ENCODE results near the gene IFI35. TPM values are rescaled to one million over a fixed set of nuclear protein-coding genes. Genes with fewer than 3 reads are reported as not detected.

Gene IFI35
- polyA plus RNA-seq, 4 donors: 7.8 to 13.5 (median 10.6) TPM

- DNase-seq (ENCODE audit: low read depth in 4 of 4, low spot score in 3 of 4): peak in 2 of 4 donors; percentile 28 to 42
These were observed 14.5 kb downstream of the IFI35 start for GRCh38 chr17:43020789-43021740.

- peak; percentile 63 to 72 (median 66) for DNase-seq (ENCODE audit: low read depth in 4 of 4, low spot score in 3 of 4)
These were observed 15.3 kb downstream of the IFI35 start, which contains the start of gene VAT1 for GRCh38 chr17:43021741-43022512. VAT1 (minus strand) TSS chr17:43022385; CDS start chr17:43022322, 63 bp downstream.

DNA sequence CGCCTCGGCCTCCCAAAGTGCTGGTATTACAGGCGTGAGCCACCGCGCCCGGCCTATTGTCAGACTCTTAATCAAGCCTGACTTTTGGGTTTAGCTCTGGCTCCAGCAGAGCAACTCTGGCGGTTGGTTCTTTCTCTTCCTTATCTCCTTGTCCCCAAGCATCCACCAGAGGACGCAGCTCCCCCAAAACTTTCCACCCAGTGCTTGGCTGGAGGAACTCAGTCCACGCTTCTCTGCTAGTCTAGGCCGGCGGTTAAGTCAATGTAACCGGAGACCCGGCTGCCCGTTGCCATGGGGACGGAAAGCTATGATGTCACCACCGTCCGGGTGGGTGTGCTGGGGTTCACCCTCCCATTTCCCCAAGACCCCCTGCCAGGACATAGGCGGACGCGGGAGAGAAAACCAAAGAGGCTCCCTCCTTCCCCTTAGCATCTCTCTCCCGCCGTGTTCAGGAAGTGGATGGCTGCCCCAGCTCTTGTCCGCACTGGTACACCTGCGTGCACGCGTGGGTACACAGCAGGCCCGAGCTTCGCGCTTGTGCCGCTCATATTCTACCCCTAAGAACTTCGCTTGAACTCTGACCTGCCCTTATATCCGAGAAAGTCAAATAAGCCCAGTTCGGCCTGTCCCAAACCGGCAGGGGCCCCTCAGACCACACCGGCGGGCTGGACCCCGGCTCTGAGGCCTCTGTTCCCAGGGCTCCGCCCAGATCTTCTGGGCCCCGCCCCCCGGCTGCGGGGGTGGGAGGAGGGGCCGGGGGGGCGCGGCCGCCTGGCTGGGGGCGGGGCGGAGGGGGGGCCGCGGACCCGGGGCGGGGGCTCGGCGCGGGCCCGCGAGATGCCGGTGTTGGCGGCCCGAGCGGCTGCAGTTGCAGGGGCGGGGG is 18.1 kb downstream of the IFI35 start, which contains the start of gene RND2:
RND2 (plus strand) TSS at position 825 of the 883 bp plus-strand sequence. CDS start 117 bp downstream, outside the sequence.
- peak; percentile 79 to 94 (median 90) for DNase-seq (ENCODE audit: low read depth in 4 of 4, low spot score in 3 of 4)

DNA sequence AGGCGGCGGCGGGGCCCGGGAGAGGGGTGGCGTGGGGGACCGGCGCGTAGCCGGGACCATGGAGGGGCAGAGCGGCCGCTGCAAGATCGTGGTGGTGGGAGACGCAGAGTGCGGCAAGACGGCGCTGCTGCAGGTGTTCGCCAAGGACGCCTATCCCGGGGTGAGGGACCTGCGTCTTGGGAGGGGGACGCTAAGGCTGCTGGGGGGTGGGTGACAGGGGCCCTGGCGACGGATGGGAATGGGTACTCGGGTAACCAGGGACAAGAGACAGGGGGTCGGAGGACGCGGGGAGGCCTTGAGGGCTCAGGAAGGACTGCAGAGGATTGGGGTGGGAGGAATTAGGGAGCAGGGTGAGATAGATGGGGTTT is 18.7 kb downstream of the IFI35 start:
- no peak for DNase-seq (ENCODE audit: low read depth in 4 of 4, low spot score in 3 of 4)

DNA sequence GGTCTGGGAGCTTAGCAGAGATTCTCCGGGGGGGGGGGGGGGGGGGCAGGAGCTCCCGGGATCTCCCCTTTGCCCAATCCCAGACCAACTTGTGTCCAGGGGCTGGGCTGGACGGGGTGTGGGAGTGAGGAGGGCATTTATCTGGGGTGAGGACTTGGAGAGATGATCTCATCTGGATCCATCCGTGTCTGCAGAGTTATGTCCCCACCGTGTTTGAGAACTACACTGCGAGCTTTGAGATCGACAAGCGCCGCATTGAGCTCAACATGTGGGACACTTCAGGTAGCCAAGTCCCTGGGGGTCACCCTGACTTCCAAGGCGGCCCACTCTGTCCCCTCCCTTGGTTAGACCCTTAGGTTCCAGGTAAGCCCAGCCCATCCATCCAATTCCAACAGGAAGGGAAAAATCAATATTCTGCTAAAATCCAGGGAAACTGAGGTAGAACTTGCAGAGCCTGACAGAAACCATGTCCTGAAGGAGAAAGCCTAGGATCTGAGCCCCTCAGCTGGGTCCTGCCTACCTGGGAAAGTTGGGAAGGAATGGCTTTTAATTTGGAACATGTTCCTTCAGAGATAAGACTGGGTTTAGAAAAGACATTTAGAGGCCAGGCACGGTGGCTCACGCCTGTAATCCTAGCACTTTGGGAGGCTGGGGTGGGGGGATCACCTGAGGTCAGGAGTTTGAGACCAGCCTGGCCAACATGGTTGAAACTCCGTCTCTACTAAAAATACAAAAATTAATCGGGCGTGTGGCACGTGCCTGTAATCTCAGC is 19.4 kb downstream of the IFI35 start:
- no peak for DNase-seq (ENCODE audit: low read depth in 4 of 4, low spot score in 3 of 4)

- DNase-seq (ENCODE audit: low read depth in 4 of 4, low spot score in 3 of 4): peak in 2 of 4 donors; percentile 20 to 25
These were observed 20.0 kb downstream of the IFI35 start for GRCh38 chr17:43026595-43026994.

- DNase-seq (ENCODE audit: low read depth in 4 of 4, low spot score in 3 of 4): no peak
These were observed 20.8 kb downstream of the IFI35 start for GRCh38 chr17:43027091-43028032.

DNA sequence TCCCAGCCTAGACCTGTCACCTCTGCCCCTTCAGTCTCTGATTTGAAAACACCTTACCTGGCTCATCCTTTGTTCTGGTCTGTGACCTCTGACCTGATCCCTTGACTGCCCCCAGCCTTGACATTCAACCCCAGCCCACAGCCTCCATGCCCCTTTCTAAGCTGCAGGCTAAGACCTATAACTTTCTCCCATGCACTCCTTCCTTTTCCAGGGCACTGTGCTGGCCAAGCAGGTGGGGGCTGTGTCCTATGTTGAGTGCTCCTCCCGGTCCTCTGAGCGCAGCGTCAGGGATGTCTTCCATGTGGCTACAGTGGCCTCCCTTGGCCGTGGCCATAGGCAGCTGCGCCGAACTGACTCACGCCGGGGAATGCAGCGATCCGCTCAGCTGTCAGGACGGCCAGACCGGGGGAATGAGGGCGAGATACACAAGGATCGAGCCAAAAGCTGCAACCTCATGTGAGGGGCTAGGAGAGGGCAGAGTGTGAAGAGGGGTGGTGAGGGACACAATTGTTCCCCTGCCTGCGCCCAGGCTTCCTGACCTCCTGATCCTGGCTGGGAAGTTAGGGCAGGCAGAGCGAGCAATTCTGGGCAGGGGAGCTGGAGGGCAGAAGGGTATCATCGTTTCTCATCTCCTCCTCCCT is 21.8 kb downstream of the IFI35 start:
- DNase-seq (ENCODE audit: low read depth in 4 of 4, low spot score in 3 of 4): no peak

DNA sequence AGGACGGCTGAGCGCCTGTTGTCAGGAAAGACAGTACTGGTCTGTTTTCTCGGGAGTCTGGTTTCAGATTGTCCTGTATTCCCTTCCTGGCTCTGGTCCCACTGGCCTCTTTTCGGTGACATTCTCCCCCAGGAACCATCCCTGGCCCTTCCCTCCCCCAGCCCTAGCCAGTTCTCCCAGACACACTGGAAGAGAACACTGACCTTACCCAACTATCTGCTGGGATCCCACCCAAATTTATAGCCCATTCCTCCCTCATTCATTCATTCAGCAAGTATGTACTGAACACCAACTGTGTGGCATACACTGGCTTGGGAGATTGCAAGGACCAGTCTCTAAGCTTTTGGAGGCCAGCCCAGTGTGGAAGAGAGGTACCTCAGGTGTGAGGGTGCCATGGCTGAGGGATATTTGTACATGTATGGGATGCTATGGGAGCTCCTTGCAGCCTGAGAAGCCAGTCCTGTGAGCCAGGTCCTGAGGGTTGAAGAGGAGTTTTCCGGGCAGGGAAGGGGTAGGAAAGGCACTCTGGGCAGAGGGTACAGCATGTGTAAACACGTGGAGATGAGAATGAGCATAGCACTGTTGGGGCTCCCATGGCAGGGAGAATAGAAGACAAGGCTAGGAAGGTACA is 23.7 kb downstream of the IFI35 start:
- DNase-seq (ENCODE audit: low read depth in 4 of 4, low spot score in 3 of 4): no peak

- DNase-seq (ENCODE audit: low read depth in 4 of 4, low spot score in 3 of 4): no peak
These were observed 25.1 kb downstream of the IFI35 start for GRCh38 chr17:43031666-43032065.

- DNase-seq (ENCODE audit: low read depth in 4 of 4, low spot score in 3 of 4): peak in 1 of 4 donors; percentile 29
These were observed 27.6 kb downstream of the IFI35 start for GRCh38 chr17:43033948-43034881.

DNA sequence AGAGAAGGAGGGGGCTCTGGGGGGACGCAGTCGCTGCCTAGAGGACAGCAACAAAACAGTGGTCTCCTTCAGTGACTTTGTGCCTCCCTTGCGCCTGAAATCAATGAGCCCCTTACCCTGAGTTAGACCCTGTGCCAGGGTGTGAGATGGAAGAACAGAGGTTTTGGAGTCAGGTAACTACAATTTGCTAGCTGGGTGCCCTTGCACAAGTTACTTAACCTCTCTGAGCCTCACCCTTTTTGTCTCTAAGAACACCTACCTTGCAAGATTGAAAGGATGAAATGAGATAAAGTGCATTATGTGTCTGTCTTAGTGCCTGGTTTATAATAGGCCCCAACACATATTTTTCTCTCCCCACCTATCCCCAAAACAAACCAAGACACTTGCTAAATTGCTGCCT is 28.3 kb downstream of the IFI35 start:
- DNase-seq (ENCODE audit: low read depth in 4 of 4, low spot score in 3 of 4): no peak

- no peak for DNase-seq (ENCODE audit: low read depth in 4 of 4, low spot score in 3 of 4)
These were observed 33.1 kb downstream of the IFI35 start for GRCh38 chr17:43039646-43040045.

DNA sequence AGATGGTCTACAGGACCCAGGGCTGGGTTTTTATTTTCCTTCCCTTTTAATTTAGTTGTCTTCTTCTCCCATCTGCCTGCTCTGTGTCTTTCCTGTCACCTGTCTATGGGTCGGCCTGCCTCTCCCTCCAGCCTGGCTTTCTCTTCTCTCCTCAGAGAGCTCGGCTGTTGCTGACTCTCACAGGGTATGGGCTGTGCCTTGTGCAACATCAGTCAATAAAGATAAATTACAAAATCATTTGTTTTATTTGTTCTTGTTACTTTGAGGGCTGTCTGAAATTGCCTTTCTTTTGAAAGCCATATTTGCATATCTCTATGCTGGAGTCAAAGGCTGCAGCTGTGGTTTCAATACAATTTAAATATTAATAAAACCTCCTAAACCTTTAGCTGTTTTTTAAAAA is 34.1 kb downstream of the IFI35 start:
- DNase-seq (ENCODE audit: low read depth in 4 of 4, low spot score in 3 of 4): no peak

- no peak for DNase-seq (ENCODE audit: low read depth in 4 of 4, low spot score in 3 of 4)
These were observed 35.5 kb downstream of the IFI35 start for GRCh38 chr17:43042025-43042628.

DNA sequence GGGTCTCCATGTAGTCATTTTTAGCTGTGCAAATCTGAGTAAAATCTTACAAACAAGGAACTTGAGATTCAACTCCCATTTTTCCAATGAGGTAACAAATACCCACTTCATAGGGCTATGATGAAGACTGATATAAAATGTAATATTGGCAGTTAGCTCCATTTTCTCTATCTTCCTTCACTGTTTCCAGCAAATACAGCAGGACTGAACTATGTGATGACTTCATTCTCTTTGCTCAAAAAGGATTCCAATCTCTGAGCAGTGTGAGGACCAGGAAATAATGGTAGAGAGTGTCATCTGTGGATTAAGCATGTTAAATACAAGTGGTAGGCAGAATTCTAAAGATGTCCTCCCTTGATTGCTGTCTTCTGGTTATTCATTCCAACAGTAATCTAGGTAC is 36.7 kb downstream of the IFI35 start:
- no peak for DNase-seq (ENCODE audit: low read depth in 4 of 4, low spot score in 3 of 4)
